GM12892 (cell line): ENCODE measurements around the gene RAPGEF1.

Experiments
- POLR2A ChIP-seq: IDR thresholded peaks from 2 replicates; pipeline ENCODE4 v1.6.1; 2011; ENCODE audit warnings: low read depth, low read length, control low read depth
- POLR2AphosphoS5 ChIP-seq: IDR thresholded peaks from 2 replicates; pipeline ENCODE4 v1.6.1; 2011; ENCODE audit warnings: low read depth, low read length, control low read depth
- TAF1 ChIP-seq: IDR thresholded peaks from 2 replicates; pipeline ENCODE4 v1.6.1; 2011; ENCODE audit warnings: low read depth, mild to moderate bottlenecking, control low read depth, low read length, borderline replicate concordance

GRCh38 chr9:131590449-131590848 is 149.4 kb downstream of the RAPGEF1 start:
- peak; percentile 7; the same call in 1 of the 2 replicates for TF ChIP-seq POLR2A
- TF ChIP-seq POLR2AphosphoS5: peak; percentile 18; the same call in 1 of the 2 replicates
- no peak for TF ChIP-seq TAF1
